Breast epithelium (tissue), 4 donors: ENCODE data around the gene TSBP1. TPM values are rescaled to one million over a fixed set of nuclear protein-coding genes. Genes with fewer than 3 reads are reported as not detected.
A peak's percentile ranks its signal among the peaks of the same experiment; 100 is the strongest.

Experiments used
- DNase-seq, 2 donors: peaks; one replicate each; pipeline ENCODE4 v3.0.0-alpha.2; 2019; ENCODE audit warnings: low spot score in 2 of 2
- H3K27ac ChIP-seq, 2 donors: fragments of 200-600 bp; sonication (generic) in 1 of 2; one replicate each; pipeline ENCODE4 v1.5.1; 2016 to 2019; ENCODE audit warnings: mild to moderate bottlenecking in 1 of 2
- H3K27me3 ChIP-seq, 2 donors: fragments of 200-600 bp; sonication (generic) in 1 of 2; one replicate each; pipeline versions ENCODE4 v1.5.1 to v1.6.0; 2017 to 2019; ENCODE audit warnings: control low read depth in 1 of 2, mild to moderate bottlenecking in 1 of 2
- H3K36me3 ChIP-seq: fragments of 200-600 bp; one replicate; pipeline ENCODE4 v1.5.1; 2019
- H3K4me1 ChIP-seq, 2 donors: fragments of 200-600 bp; sonication (generic); one replicate each; pipeline ENCODE4 v1.5.1; 2016 to 2019; ENCODE audit warnings: control low read depth in 1 of 2
- H3K4me3 ChIP-seq, 3 donors: fragments of 200-600 bp; sonication (generic); 1 replicate in 2 of 3; 2 replicates in 1 of 3; pipeline ENCODE4 v1.5.1; 2016 to 2019; ENCODE audit warnings: mild to moderate bottlenecking in 3 of 3, moderate library complexity in 2 of 3
- H3K9me3 ChIP-seq, 2 donors: fragments of 200-600 bp; sonication (generic) in 1 of 2; one replicate each; pipeline ENCODE4 v1.5.1; 2016 to 2019; ENCODE audit warnings: control low read depth in 1 of 2
- CTCF ChIP-seq, 3 donors: fragments of 450-650 bp; IDR thresholded peaks; one replicate each; pipeline ENCODE4 v1.5.1; 2016 to 2017; ENCODE audit warnings: antibody characterized with exemption in 3 of 3, mild to moderate bottlenecking in 3 of 3, moderate library complexity in 3 of 3
- POLR2A ChIP-seq: fragments of 450-650 bp; IDR thresholded peaks from one replicate; pipeline ENCODE4 v1.6.1; 2016; ENCODE audit warnings: antibody characterized with exemption, mild to moderate bottlenecking, moderate library complexity
- POLR2AphosphoS5 ChIP-seq, 3 donors: sonication (generic); formaldehyde crosslinking; IDR thresholded peaks; one replicate each; pipeline ENCODE4 v1.6.1; 2017; ENCODE audit warnings: antibody characterized with exemption in 3 of 3
- intact Hi-C: fragments of 100-400 bp; cut with DNase I; formaldehyde crosslinking; loops from one replicate; pipeline ENCODE4 v1.15.1; 2023; ENCODE audit warnings: low total_unique reads
- total RNA-seq, 3 donors: library from RNA; depleted of rRNA; stranded (reverse); fragments of >200 nt; gene quantifications; one replicate each; pipeline ENCODE4 v1.1.0, GENCODE V29; 2016

The TSBP1 gene
- total RNA-seq, 3 donors from 2014 or later: not detected

GRCh38 chr6:32244946-32245398 is 126.7 kb downstream of the TSBP1 start:
- DNase-seq: peak; percentile 70 to 72
- Histone ChIP-seq H3K27me3 (no peaks in the 10 kb centered on the region), H3K36me3 (no peaks in the 10 kb centered on the region), H3K4me1 (no peaks in the 10 kb centered on the region), H3K9me3 (no peaks in the 10 kb centered on the region), H3K27ac (peak overlapping the region; percentile 0 to 26), H3K4me3 (peak overlapping the region in 2 of 3 donors; percentile 12 to 28)
- peak; percentile 25 to 57 (median 41) for TF ChIP-seq POLR2AphosphoS5 (IDR thresholded peaks at IDR 0.05)
- no peak for TF ChIP-seq POLR2A
- TF ChIP-seq CTCF (IDR thresholded peaks at IDR 0.05): peak; percentile 85 to 93 (median 89)
- intact Hi-C loops: no loop called here

GRCh38 chr6:32244270-32244669 is 127.4 kb downstream of the TSBP1 start:
- Histone ChIP-seq H3K27ac (peak overlapping the region in 1 of 2 donors; percentile 5), H3K36me3 (no peaks in the 10 kb centered on the region), H3K4me1 (no peaks in the 10 kb centered on the region), H3K9me3 (no peaks in the 10 kb centered on the region), H3K27me3 (no peaks in the 10 kb centered on the region), H3K4me3 (peak overlapping the region in 1 of 3 donors; percentile 28)
- no peak for TF ChIP-seq CTCF (IDR thresholded peaks at IDR 0.05)
- peak in 1 of 3 donors; percentile 82 for TF ChIP-seq POLR2AphosphoS5 (IDR thresholded peaks at IDR 0.05)
- no peak for DNase-seq
- intact Hi-C loops: no loop called here

Other genes with a start within 250 kb of the TSBP1 start
- gene ATF6B, start 243.7 kb downstream of the TSBP1 start, total RNA-seq: 10 to 100 TPM; 37.0 to 44.8 (median 43.6) TPM
- gene FKBPL, start 241.6 kb downstream of the TSBP1 start, total RNA-seq: 1 to 10 TPM; 2.6 to 4.1 (median 2.7) TPM
- gene PRRT1, start 220.0 kb downstream of the TSBP1 start, total RNA-seq: 1 to 10 TPM in 2 of 3 donors, under 1 TPM in 1; 0.48 to 2.8 (median 1.3) TPM
- gene PPT2, start 217.8 kb downstream of the TSBP1 start, total RNA-seq: 10 to 100 TPM; 18.4 to 59.6 (median 28.5) TPM
- 10 to 100 TPM; 10.2 to 19.6 (median 11.8) TPM for gene EGFL8, start 207.3 kb downstream of the TSBP1 start, total RNA-seq
- gene AGPAT1, start 195.8 kb downstream of the TSBP1 start, total RNA-seq: 10 to 100 TPM; 25.8 to 33.8 (median 30.6) TPM
- 10 to 100 TPM; 56.3 to 78.0 (median 70.5) TPM for gene RNF5, start 193.5 kb downstream of the TSBP1 start, total RNA-seq
- 1 to 10 TPM; 1.3 to 2.6 (median 1.8) TPM for gene AGER, start 187.7 kb downstream of the TSBP1 start, total RNA-seq
- 10 to 100 TPM; 32.3 to 61.6 (median 48.5) TPM for gene PBX2, start 181.7 kb downstream of the TSBP1 start, total RNA-seq
- 10 to 100 TPM in 2 of 3 donors, 1 to 10 TPM in 1; 8.2 to 18.2 (median 11.3) TPM for gene GPSM3, start 179.3 kb downstream of the TSBP1 start, total RNA-seq
- 10 to 100 TPM; 20.8 to 47.9 (median 23.8) TPM for gene NOTCH4, start 147.8 kb downstream of the TSBP1 start, total RNA-seq
- gene BTNL2, start 35.3 kb upstream of the TSBP1 start, total RNA-seq: not detected
- 100 to 1,000 TPM; 237 to 259 (median 238) TPM for gene HLA-DRA, start 68.0 kb upstream of the TSBP1 start, total RNA-seq
- 10 to 100 TPM in 1 of 3 donors, 1 to 10 TPM in 1, under 1 TPM in 1; 0.32 to 66.2 (median 8.8) TPM for gene HLA-DRB5, start 158.4 kb upstream of the TSBP1 start, total RNA-seq
- 10 to 100 TPM; 28.2 to 90.3 (median 44.2) TPM for gene HLA-DRB1, start 217.9 kb upstream of the TSBP1 start, total RNA-seq